ENCODE data around the gene DNPEP.

DNPEP gene

GRCh38 chr2:219388121-219388906 lies 602 bp upstream of the DNPEP start:
- peak; percentile 79 for DNase-seq (ENCODE audit: low read depth)

GRCh38 chr2:219386532-219387280 lies 1.0 kb downstream of the DNPEP start:
- H3K4me3 ChIP-seq (ENCODE audit: low read length) = peak overlapping the region; percentile 83
- DNase-seq (ENCODE audit: low read depth) = no peak

More at GRCh38 chr2:219388121-219388906, 602 bp upstream of the DNPEP start:
- TF ChIP-seq CTCF (conservative IDR thresholded peaks at IDR 0.05; ENCODE audit: low read depth, low read length) = peak; percentile 42
- peak overlapping the region; percentile 44 for H3K4me3 ChIP-seq (ENCODE audit: low read length)

GRCh38 chr2:219385958-219386520 lies 1.7 kb downstream of the DNPEP start:
- H3K4me3 ChIP-seq (ENCODE audit: low read length) = no peak overlapping the region
- no peak for DNase-seq (ENCODE audit: low read depth)
- TF ChIP-seq CTCF (conservative IDR thresholded peaks at IDR 0.05; ENCODE audit: low read depth, low read length) = no peak

More at GRCh38 chr2:219386532-219387280, 1.0 kb downstream of the DNPEP start:
- no peak for TF ChIP-seq CTCF (conservative IDR thresholded peaks at IDR 0.05; ENCODE audit: low read depth, low read length)

- H3K4me3 ChIP-seq (ENCODE audit: low read length) = no peak overlapping the region
- no peak for DNase-seq (ENCODE audit: low read depth)
- no peak for TF ChIP-seq CTCF (conservative IDR thresholded peaks at IDR 0.05; ENCODE audit: low read depth, low read length)
These were observed 2.9 kb downstream of the DNPEP start for GRCh38 chr2:219384859-219385258.

GRCh38 chr2:219384083-219384713 lies 3.5 kb downstream of the DNPEP start:
- no peak for DNase-seq (ENCODE audit: low read depth)
- no peak overlapping the region for H3K4me3 ChIP-seq (ENCODE audit: low read length)
- TF ChIP-seq CTCF (conservative IDR thresholded peaks at IDR 0.05; ENCODE audit: low read depth, low read length) = no peak

- no peak overlapping the region for H3K4me3 ChIP-seq (ENCODE audit: low read length)
- DNase-seq (ENCODE audit: low read depth) = no peak
- TF ChIP-seq CTCF (conservative IDR thresholded peaks at IDR 0.05; ENCODE audit: low read depth, low read length) = no peak
These were observed 6.3 kb downstream of the DNPEP start for GRCh38 chr2:219381448-219381847.
